ENCODE measurements around the gene TBC1D22A. TPM values are rescaled to one million over a fixed set of nuclear protein-coding genes. Genes with fewer than 3 reads are reported as not detected.

TBC1D22A gene
- total RNA-seq, 1 donor = 17.7 TPM

DNA sequence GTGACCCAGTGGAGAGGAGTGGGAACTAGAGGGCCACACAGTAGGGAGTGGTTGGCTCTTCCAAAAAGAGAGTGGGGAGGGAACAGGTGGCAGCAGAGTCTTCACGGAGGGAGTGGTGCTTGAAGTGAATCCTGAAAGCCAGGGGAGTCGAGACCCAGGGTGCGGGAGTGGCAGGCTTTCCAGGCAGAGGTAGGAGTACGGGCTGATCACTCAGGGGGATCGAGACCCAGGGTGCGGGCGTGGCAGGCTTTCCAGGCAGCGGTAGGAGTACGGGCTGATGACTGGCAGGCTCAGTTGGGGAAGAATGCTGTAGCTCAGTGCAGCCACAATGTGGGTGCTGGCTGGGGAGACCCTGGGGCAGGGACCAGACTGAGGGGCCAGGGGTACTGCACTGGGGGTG, 148.2 kb downstream of the TBC1D22A start:
- no peaks in the 10 kb centered on the region for H3K27me3 ChIP-seq (ENCODE audit: insufficient read depth, low read length)
- H3K79me2 ChIP-seq (ENCODE audit: insufficient read depth, low read length) = no peaks in the 10 kb centered on the region

GRCh38 chr22:46911346-46911745, 148.9 kb downstream of the TBC1D22A start:
- Histone ChIP-seq H3K27ac (ENCODE audit: low read depth, low read length) (no peak overlapping the region), H3K27me3 (ENCODE audit: insufficient read depth, low read length) (no peaks in the 10 kb centered on the region), H3K9me3 (ENCODE audit: low read depth, low read length) (no peaks in the 10 kb centered on the region), H3K4me3 (ENCODE audit: insufficient read depth, low read length) (no peak overlapping the region), H3K79me2 (ENCODE audit: insufficient read depth, low read length) (no peaks in the 10 kb centered on the region), H3K36me3 (ENCODE audit: insufficient read depth, low read length) (no peaks in the 10 kb centered on the region), H2AFZ (ENCODE audit: low read length) (no peak overlapping the region), H4K20me1 (ENCODE audit: insufficient read depth, low read length) (peaks cover 11% of the 10 kb centered on the region), H3K4me1 (ENCODE audit: insufficient read depth, low read length) (no peaks in the 10 kb centered on the region), H3K4me2 (ENCODE audit: insufficient read depth, low read length) (no peak overlapping the region)
- no peak for TF ChIP-seq CTCF (IDR thresholded peaks at IDR 0.05; ENCODE audit: extremely low read depth, low read depth, low read length)
- no peak for DNase-seq (ENCODE audit: insufficient read length, low spot score, missing footprints)

More for the DNA sequence above, 148.2 kb downstream of the TBC1D22A start:
- no peak overlapping the region for H3K4me2 ChIP-seq (ENCODE audit: insufficient read depth, low read length)
- no peak overlapping the region for H3K27ac ChIP-seq (ENCODE audit: low read depth, low read length)
- no peaks in the 10 kb centered on the region for H3K9me3 ChIP-seq (ENCODE audit: low read depth, low read length)
- no peak overlapping the region for H2AFZ ChIP-seq (ENCODE audit: low read length)
- no peak for DNase-seq (ENCODE audit: insufficient read length, low spot score, missing footprints)
- no peaks in the 10 kb centered on the region for H3K4me1 ChIP-seq (ENCODE audit: insufficient read depth, low read length)
- no peak overlapping the region for H3K4me3 ChIP-seq (ENCODE audit: insufficient read depth, low read length)
- no peak for TF ChIP-seq CTCF (IDR thresholded peaks at IDR 0.05; ENCODE audit: extremely low read depth, low read depth, low read length)
- H4K20me1 ChIP-seq (ENCODE audit: insufficient read depth, low read length) = peaks cover 11% of the 10 kb centered on the region
- no peaks in the 10 kb centered on the region for H3K36me3 ChIP-seq (ENCODE audit: insufficient read depth, low read length)

DNA sequence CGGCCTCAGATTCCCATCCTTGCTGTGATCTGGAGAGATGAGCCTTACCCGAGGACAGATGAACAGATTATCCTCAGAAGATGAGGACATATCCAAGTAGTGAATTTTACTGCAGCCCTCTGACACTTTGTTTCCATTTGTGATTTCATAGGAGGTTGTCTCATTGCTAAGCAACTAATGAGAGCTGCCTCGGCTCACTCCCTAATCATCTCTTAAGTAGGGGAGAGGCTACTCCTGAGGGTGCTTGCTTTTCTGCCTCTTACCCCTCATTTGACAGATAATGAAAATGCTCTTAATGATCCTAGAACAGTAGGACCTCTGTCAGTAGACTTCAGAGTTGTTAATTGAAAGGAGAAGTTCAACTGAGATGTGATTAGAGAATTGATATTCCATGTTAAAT, 150.9 kb downstream of the TBC1D22A start:
- Histone ChIP-seq H3K79me2 (ENCODE audit: insufficient read depth, low read length) (no peaks in the 10 kb centered on the region), H3K9me3 (ENCODE audit: low read depth, low read length) (no peaks in the 10 kb centered on the region)
- no peak for DNase-seq (ENCODE audit: insufficient read length, low spot score, missing footprints)

GRCh38 chr22:46914481-46914880, 152.0 kb downstream of the TBC1D22A start:
- Histone ChIP-seq H3K9me3 (ENCODE audit: low read depth, low read length) (no peaks in the 10 kb centered on the region), H3K4me2 (ENCODE audit: insufficient read depth, low read length) (no peak overlapping the region), H2AFZ (ENCODE audit: low read length) (no peak overlapping the region), H3K27me3 (ENCODE audit: insufficient read depth, low read length) (no peaks in the 10 kb centered on the region), H3K79me2 (ENCODE audit: insufficient read depth, low read length) (no peaks in the 10 kb centered on the region), H4K20me1 (ENCODE audit: insufficient read depth, low read length) (peaks cover 8% of the 10 kb centered on the region), H3K4me1 (ENCODE audit: insufficient read depth, low read length) (no peaks in the 10 kb centered on the region), H3K4me3 (ENCODE audit: insufficient read depth, low read length) (no peak overlapping the region), H3K36me3 (ENCODE audit: insufficient read depth, low read length) (peaks cover 7% of the 10 kb centered on the region), H3K27ac (ENCODE audit: low read depth, low read length) (no peak overlapping the region)
- TF ChIP-seq CTCF (IDR thresholded peaks at IDR 0.05; ENCODE audit: extremely low read depth, low read depth, low read length) = no peak
- DNase-seq (ENCODE audit: insufficient read length, low spot score, missing footprints) = no peak

More for the DNA sequence above, 150.9 kb downstream of the TBC1D22A start:
- Histone ChIP-seq H3K27me3 (ENCODE audit: insufficient read depth, low read length) (no peaks in the 10 kb centered on the region), H3K4me2 (ENCODE audit: insufficient read depth, low read length) (no peak overlapping the region), H3K27ac (ENCODE audit: low read depth, low read length) (no peak overlapping the region), H3K36me3 (ENCODE audit: insufficient read depth, low read length) (peaks cover 3% of the 10 kb centered on the region), H4K20me1 (ENCODE audit: insufficient read depth, low read length) (peaks cover 11% of the 10 kb centered on the region), H3K4me1 (ENCODE audit: insufficient read depth, low read length) (no peaks in the 10 kb centered on the region), H3K4me3 (ENCODE audit: insufficient read depth, low read length) (no peak overlapping the region), H2AFZ (ENCODE audit: low read length) (no peak overlapping the region)
- no peak for TF ChIP-seq CTCF (IDR thresholded peaks at IDR 0.05; ENCODE audit: extremely low read depth, low read depth, low read length)

Measured in osteoblast (primary cell).